PC-9 (cell line): ENCODE results near the gene PPM1E.

Experiments
- EZH2 ChIP-seq: fragments of 200-600 bp; sonication (generic); IDR thresholded peaks from 2 replicates; pipeline ENCODE4 v1.8.0; 2017; ENCODE audit warnings: antibody characterized with exemption, low read depth
- TF ChIP-seq, protein P1 (sequence below): fragments of 200-600 bp; sonication (generic); conservative IDR thresholded peaks from 2 replicates; pipeline ENCODE4 v1.6.1; 2017; ENCODE audit warnings: mixed run types, antibody characterized with exemption, mild to moderate bottlenecking, moderate library complexity

DNA sequence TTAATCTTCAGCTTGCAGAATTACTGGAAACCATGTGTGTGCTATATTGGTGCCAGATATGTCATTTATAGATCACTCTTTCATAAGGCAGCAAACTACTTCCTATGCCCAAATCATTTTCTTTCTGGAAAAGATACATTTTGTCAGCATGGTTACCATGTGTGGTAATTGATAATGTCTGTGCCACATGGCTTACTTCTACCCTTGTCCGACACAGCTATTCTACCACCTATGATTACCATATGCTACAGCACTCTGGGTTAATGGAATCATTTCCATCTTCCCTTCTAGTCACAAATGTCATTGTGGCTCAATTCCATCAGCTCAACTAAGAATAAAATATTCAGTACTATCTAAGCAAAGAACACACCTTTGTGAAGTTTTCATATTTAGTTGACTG is 8.0 kb upstream of the PPM1E start:
- no peak for TF ChIP-seq EZH2
- TF ChIP-seq, protein P1, sequence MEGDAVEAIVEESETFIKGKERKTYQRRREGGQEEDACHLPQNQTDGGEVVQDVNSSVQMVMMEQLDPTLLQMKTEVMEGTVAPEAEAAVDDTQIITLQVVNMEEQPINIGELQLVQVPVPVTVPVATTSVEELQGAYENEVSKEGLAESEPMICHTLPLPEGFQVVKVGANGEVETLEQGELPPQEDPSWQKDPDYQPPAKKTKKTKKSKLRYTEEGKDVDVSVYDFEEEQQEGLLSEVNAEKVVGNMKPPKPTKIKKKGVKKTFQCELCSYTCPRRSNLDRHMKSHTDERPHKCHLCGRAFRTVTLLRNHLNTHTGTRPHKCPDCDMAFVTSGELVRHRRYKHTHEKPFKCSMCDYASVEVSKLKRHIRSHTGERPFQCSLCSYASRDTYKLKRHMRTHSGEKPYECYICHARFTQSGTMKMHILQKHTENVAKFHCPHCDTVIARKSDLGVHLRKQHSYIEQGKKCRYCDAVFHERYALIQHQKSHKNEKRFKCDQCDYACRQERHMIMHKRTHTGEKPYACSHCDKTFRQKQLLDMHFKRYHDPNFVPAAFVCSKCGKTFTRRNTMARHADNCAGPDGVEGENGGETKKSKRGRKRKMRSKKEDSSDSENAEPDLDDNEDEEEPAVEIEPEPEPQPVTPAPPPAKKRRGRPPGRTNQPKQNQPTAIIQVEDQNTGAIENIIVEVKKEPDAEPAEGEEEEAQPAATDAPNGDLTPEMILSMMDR: no peak
